ENCODE measurements around the gene TDRD5.
A peak's percentile ranks its signal among the peaks of the same experiment; 100 is the strongest.

Gene TDRD5

DNA sequence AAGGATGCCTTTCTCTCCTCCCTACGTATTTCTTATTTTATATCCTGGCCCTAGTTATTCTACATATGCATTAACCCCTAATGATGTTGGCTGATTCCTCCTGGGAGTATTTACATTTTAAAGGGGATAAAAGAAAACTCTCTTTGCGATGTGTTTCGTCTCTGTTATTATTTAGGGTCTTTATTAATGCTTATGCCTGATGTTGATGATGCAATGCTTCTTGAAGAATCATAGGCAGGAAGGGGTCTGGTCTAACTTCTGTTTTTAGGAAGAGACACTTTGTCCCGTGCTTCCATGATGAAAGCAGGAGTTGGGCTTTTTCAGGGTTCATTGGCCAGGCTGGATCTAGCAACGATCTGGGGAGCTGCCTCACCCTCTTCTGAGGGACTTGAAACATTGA lies 15.1 kb upstream of the TDRD5 start:
- Histone ChIP-seq H3K9me3 (ENCODE audit: control insufficient read depth in 2 of 2, low read length in 2 of 2) (no peaks in the 10 kb centered on the region), H3K27ac (ENCODE audit: low read length) (no peak overlapping the region), H3K36me3 (ENCODE audit: control insufficient read depth in 2 of 2, insufficient read depth in 2 of 2, low read length in 2 of 2) (no peaks in the 10 kb centered on the region), H3K4me3 (ENCODE audit: low read length in 2 of 2) (no peak overlapping the region), H3K4me1 (ENCODE audit: control insufficient read depth, insufficient read depth, low read length) (no peaks in the 10 kb centered on the region), H3K9ac (ENCODE audit: low read length in 2 of 2) (no peak overlapping the region), H3K27me3 (ENCODE audit: control insufficient read depth in 1 of 2, insufficient read depth in 2 of 2, low read length in 2 of 2) (peaks cover 15 to 37% of the 10 kb centered on the region in 2 donors)

DNA sequence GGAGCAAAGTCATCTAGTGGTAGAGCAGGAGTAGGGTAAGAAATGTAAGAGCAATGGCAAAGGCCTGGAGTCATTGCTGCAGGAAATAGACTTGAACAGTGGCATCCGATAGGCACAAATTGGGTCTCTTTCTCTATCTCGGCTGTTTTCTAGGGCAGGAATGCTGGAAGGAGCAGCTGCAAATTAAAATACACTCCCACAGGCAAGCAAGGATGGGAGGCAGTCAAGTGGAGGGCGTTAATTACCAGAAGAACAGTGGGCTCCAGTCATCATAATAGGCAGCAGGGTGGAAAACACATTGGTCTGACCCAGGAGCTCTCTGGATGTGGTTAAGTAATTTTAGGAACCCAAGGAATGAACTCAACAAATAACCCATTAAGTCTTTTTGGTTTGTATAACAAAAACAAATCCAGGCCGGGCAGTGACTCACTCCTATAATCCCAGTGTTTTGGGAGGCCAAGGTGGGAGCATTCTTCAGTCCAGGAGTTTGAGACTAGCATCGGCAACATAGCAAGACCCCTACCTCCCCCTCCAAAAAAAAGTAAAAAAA lies 7.8 kb upstream of the TDRD5 start:
- H3K9ac ChIP-seq (ENCODE audit: low read length in 2 of 2) = no peak overlapping the region
- H3K4me3 ChIP-seq (ENCODE audit: low read length in 2 of 2) = no peak overlapping the region
- H3K4me1 ChIP-seq (ENCODE audit: control insufficient read depth, insufficient read depth, low read length) = no peaks in the 10 kb centered on the region
- no peaks in the 10 kb centered on the region for H3K9me3 ChIP-seq (ENCODE audit: control insufficient read depth in 2 of 2, low read length in 2 of 2)
- no peaks in the 10 kb centered on the region for H3K36me3 ChIP-seq (ENCODE audit: control insufficient read depth in 2 of 2, insufficient read depth in 2 of 2, low read length in 2 of 2)
- peaks cover 10 to 20% of the 10 kb centered on the region in 2 donors for H3K27me3 ChIP-seq (ENCODE audit: control insufficient read depth in 1 of 2, insufficient read depth in 2 of 2, low read length in 2 of 2)
- no peak overlapping the region for H3K27ac ChIP-seq (ENCODE audit: low read length)

- peaks cover 14 to 24% of the 10 kb centered on the region in 2 donors for H3K27me3 ChIP-seq (ENCODE audit: control insufficient read depth in 1 of 2, insufficient read depth in 2 of 2, low read length in 2 of 2)
- no peaks in the 10 kb centered on the region for H3K9me3 ChIP-seq (ENCODE audit: control insufficient read depth in 2 of 2, low read length in 2 of 2)
- no peak overlapping the region for H3K9ac ChIP-seq (ENCODE audit: low read length in 2 of 2)
- no peak overlapping the region for H3K27ac ChIP-seq (ENCODE audit: low read length)
- no peaks in the 10 kb centered on the region for H3K36me3 ChIP-seq (ENCODE audit: control insufficient read depth in 2 of 2, insufficient read depth in 2 of 2, low read length in 2 of 2)
- no peaks in the 10 kb centered on the region for H3K4me1 ChIP-seq (ENCODE audit: control insufficient read depth, insufficient read depth, low read length)
- peak overlapping the region; percentile 23 to 64 for H3K4me3 ChIP-seq (ENCODE audit: low read length in 2 of 2)
These were observed 5.4 kb upstream of the TDRD5 start for GRCh38 chr1:179586107-179586823.

GRCh38 chr1:179587336-179587735 lies 4.3 kb upstream of the TDRD5 start:
- Histone ChIP-seq H3K4me3 (ENCODE audit: low read length in 2 of 2) (no peak overlapping the region), H3K9me3 (ENCODE audit: control insufficient read depth in 2 of 2, low read length in 2 of 2) (no peaks in the 10 kb centered on the region), H3K27ac (ENCODE audit: low read length) (no peak overlapping the region), H3K27me3 (ENCODE audit: control insufficient read depth in 1 of 2, insufficient read depth in 2 of 2, low read length in 2 of 2) (peaks cover 21 to 26% of the 10 kb centered on the region in 2 donors), H3K36me3 (ENCODE audit: control insufficient read depth in 2 of 2, insufficient read depth in 2 of 2, low read length in 2 of 2) (no peaks in the 10 kb centered on the region), H3K4me1 (ENCODE audit: control insufficient read depth, insufficient read depth, low read length) (no peaks in the 10 kb centered on the region), H3K9ac (ENCODE audit: low read length in 2 of 2) (no peak overlapping the region)

- Histone ChIP-seq H3K9me3 (ENCODE audit: control insufficient read depth in 2 of 2, low read length in 2 of 2) (peaks cover 0 to 2% of the 10 kb centered on the region in 2 donors), H3K4me3 (ENCODE audit: low read length in 2 of 2) (no peak overlapping the region), H3K27ac (ENCODE audit: low read length) (no peak overlapping the region), H3K9ac (ENCODE audit: low read length in 2 of 2) (no peak overlapping the region), H3K4me1 (ENCODE audit: control insufficient read depth, insufficient read depth, low read length) (no peaks in the 10 kb centered on the region), H3K36me3 (ENCODE audit: control insufficient read depth in 2 of 2, insufficient read depth in 2 of 2, low read length in 2 of 2) (no peaks in the 10 kb centered on the region), H3K27me3 (ENCODE audit: control insufficient read depth in 1 of 2, insufficient read depth in 2 of 2, low read length in 2 of 2) (peaks cover 21 to 25% of the 10 kb centered on the region in 2 donors)
These were observed 3.1 kb upstream of the TDRD5 start for GRCh38 chr1:179588425-179589024.

- Histone ChIP-seq H3K4me1 (ENCODE audit: control insufficient read depth, insufficient read depth, low read length) (no peaks in the 10 kb centered on the region), H3K27me3 (ENCODE audit: control insufficient read depth in 1 of 2, insufficient read depth in 2 of 2, low read length in 2 of 2) (peaks cover 21 to 22% of the 10 kb centered on the region in 2 donors), H3K9me3 (ENCODE audit: control insufficient read depth in 2 of 2, low read length in 2 of 2) (peaks cover 0 to 5% of the 10 kb centered on the region in 2 donors), H3K9ac (ENCODE audit: low read length in 2 of 2) (no peak overlapping the region), H3K4me3 (ENCODE audit: low read length in 2 of 2) (no peak overlapping the region), H3K27ac (ENCODE audit: low read length) (no peak overlapping the region), H3K36me3 (ENCODE audit: control insufficient read depth in 2 of 2, insufficient read depth in 2 of 2, low read length in 2 of 2) (no peaks in the 10 kb centered on the region)
These were observed 2.1 kb upstream of the TDRD5 start for GRCh38 chr1:179589509-179589908.

DNA sequence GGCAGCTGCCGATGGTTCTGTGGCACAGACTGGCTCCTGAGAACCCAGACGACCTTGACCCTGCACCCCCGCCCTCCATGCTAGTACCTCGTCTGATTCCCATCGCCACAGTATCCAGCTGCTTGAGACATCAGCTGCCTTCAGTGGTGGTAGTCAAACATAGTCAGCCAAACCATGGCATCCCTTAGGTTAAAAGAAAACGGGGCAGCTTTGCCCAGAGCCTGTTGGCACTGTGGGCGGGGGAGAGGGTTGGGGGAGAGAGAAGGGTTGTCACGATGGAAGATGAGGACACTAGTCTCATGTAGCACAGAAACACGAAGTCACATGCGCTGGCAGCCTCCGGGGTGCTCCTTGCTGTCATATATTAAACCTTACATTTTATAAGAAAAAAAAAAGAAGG lies 961 bp upstream of the TDRD5 start:
- Histone ChIP-seq H3K36me3 (ENCODE audit: control insufficient read depth in 2 of 2, insufficient read depth in 2 of 2, low read length in 2 of 2) (no peaks in the 10 kb centered on the region), H3K4me1 (ENCODE audit: control insufficient read depth, insufficient read depth, low read length) (no peaks in the 10 kb centered on the region), H3K9ac (ENCODE audit: low read length in 2 of 2) (no peak overlapping the region), H3K4me3 (ENCODE audit: low read length in 2 of 2) (no peak overlapping the region), H3K27ac (ENCODE audit: low read length) (no peak overlapping the region), H3K9me3 (ENCODE audit: control insufficient read depth in 2 of 2, low read length in 2 of 2) (peaks cover 0 to 5% of the 10 kb centered on the region in 2 donors), H3K27me3 (ENCODE audit: control insufficient read depth in 1 of 2, insufficient read depth in 2 of 2, low read length in 2 of 2) (peaks cover 18 to 19% of the 10 kb centered on the region in 2 donors)

- Histone ChIP-seq H3K27me3 (ENCODE audit: control insufficient read depth in 1 of 2, insufficient read depth in 2 of 2, low read length in 2 of 2) (peaks cover 18 to 19% of the 10 kb centered on the region in 2 donors), H3K36me3 (ENCODE audit: control insufficient read depth in 2 of 2, insufficient read depth in 2 of 2, low read length in 2 of 2) (no peaks in the 10 kb centered on the region), H3K4me3 (ENCODE audit: low read length in 2 of 2) (peak overlapping the region in 1 of 2 donors; percentile 22), H3K9ac (ENCODE audit: low read length in 2 of 2) (no peak overlapping the region), H3K4me1 (ENCODE audit: control insufficient read depth, insufficient read depth, low read length) (no peaks in the 10 kb centered on the region), H3K27ac (ENCODE audit: low read length) (no peak overlapping the region), H3K9me3 (ENCODE audit: control insufficient read depth in 2 of 2, low read length in 2 of 2) (peaks cover 0 to 5% of the 10 kb centered on the region in 2 donors)
These were observed 410 bp upstream of the TDRD5 start for GRCh38 chr1:179591253-179591591.

- Histone ChIP-seq H3K27me3 (ENCODE audit: control insufficient read depth in 1 of 2, insufficient read depth in 2 of 2, low read length in 2 of 2) (no peaks in the 10 kb centered on the region), H3K36me3 (ENCODE audit: control insufficient read depth in 2 of 2, insufficient read depth in 2 of 2, low read length in 2 of 2) (no peaks in the 10 kb centered on the region), H3K27ac (ENCODE audit: low read length) (no peak overlapping the region), H3K4me3 (ENCODE audit: low read length in 2 of 2) (no peak overlapping the region), H3K4me1 (ENCODE audit: control insufficient read depth, insufficient read depth, low read length) (no peaks in the 10 kb centered on the region), H3K9ac (ENCODE audit: low read length in 2 of 2) (no peak overlapping the region), H3K9me3 (ENCODE audit: control insufficient read depth in 2 of 2, low read length in 2 of 2) (peaks cover 0 to 2% of the 10 kb centered on the region in 2 donors)
These were observed 7.0 kb downstream of the TDRD5 start for GRCh38 chr1:179598631-179599030.

GRCh38 chr1:179599623-179600249 lies 8.1 kb downstream of the TDRD5 start:
- H3K9me3 ChIP-seq (ENCODE audit: control insufficient read depth in 2 of 2, low read length in 2 of 2) = no peaks in the 10 kb centered on the region
- H3K4me1 ChIP-seq (ENCODE audit: control insufficient read depth, insufficient read depth, low read length) = no peaks in the 10 kb centered on the region
- H3K27me3 ChIP-seq (ENCODE audit: control insufficient read depth in 1 of 2, insufficient read depth in 2 of 2, low read length in 2 of 2) = no peaks in the 10 kb centered on the region
- no peak overlapping the region for H3K27ac ChIP-seq (ENCODE audit: low read length)
- H3K4me3 ChIP-seq (ENCODE audit: low read length in 2 of 2) = no peak overlapping the region
- no peaks in the 10 kb centered on the region for H3K36me3 ChIP-seq (ENCODE audit: control insufficient read depth in 2 of 2, insufficient read depth in 2 of 2, low read length in 2 of 2)
- H3K9ac ChIP-seq (ENCODE audit: low read length in 2 of 2) = no peak overlapping the region

Measured in stomach smooth muscle (tissue), 2 donors.